Measurements from ENCODE around the gene NRL.

NRL gene

DNA sequence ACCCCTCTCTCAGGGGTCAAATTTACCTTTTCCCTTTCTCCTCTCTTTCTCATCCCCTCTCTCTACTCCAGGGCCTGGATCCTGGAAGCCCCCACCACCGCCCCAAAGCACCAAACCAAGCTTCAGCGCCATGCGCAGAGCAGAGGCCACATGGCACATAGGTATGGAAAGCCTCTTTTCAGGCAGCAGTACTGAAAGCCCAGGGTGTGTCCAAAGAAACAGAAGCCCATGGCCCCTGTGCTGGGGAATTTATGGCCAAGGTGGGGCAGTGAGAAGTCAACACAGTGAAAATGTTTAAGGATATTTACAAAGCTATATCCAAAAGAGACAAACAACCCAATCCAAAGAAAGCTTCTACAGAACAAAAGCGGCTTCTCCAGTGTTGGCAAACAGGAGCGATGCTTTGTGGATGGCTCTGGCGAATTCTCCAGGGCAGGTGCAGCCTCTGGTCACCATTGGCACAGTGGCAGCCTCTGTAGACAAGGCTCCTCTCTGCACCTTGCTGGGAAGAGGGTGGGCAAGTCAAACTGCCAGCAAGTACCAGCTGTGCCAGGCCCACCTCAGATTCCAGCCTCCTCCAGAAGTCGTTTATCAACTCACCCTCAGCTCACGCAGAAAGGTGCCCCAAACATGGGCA, 48.1 kb downstream of the NRL start:
- TF ChIP-seq, protein P1, sequence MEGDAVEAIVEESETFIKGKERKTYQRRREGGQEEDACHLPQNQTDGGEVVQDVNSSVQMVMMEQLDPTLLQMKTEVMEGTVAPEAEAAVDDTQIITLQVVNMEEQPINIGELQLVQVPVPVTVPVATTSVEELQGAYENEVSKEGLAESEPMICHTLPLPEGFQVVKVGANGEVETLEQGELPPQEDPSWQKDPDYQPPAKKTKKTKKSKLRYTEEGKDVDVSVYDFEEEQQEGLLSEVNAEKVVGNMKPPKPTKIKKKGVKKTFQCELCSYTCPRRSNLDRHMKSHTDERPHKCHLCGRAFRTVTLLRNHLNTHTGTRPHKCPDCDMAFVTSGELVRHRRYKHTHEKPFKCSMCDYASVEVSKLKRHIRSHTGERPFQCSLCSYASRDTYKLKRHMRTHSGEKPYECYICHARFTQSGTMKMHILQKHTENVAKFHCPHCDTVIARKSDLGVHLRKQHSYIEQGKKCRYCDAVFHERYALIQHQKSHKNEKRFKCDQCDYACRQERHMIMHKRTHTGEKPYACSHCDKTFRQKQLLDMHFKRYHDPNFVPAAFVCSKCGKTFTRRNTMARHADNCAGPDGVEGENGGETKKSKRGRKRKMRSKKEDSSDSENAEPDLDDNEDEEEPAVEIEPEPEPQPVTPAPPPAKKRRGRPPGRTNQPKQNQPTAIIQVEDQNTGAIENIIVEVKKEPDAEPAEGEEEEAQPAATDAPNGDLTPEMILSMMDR (IDR thresholded peaks at IDR 0.05), result no peak
- no peak overlapping the region for H3K27ac ChIP-seq

DNA sequence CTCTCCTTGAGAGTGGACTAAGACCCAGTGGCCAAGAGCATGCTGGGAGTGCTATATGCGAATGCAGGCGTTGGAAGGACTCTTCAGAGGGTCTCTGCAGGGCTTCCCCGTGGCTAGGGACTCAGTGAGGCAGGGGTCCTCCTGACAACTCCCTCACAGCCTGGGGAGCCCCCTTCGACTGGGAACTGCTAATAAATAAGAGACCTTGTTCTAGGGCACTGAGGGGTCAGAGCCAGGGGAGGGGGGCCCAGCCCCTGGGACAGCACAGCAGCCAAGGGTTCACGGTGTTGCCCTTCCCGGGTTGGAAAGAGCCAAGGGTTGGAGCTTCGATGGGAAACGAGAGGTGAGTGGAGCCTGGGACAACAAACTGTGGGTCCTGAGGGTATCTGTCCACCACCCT, 49.3 kb downstream of the NRL start:
- TF ChIP-seq, protein P1 (IDR thresholded peaks at IDR 0.05), result no peak
- TF ChIP-seq ZFX (IDR thresholded peaks at IDR 0.05; ENCODE audit: borderline replicate concordance), result no peak
- H3K27ac ChIP-seq, result no peak overlapping the region

GRCh38 chr14:24064856-24065255, 49.9 kb downstream of the NRL start:
- TF ChIP-seq ZFX (IDR thresholded peaks at IDR 0.05; ENCODE audit: borderline replicate concordance), result no peak
- TF ChIP-seq, protein P1 (IDR thresholded peaks at IDR 0.05), result no peak
- H3K27ac ChIP-seq, result no peak overlapping the region

DNA sequence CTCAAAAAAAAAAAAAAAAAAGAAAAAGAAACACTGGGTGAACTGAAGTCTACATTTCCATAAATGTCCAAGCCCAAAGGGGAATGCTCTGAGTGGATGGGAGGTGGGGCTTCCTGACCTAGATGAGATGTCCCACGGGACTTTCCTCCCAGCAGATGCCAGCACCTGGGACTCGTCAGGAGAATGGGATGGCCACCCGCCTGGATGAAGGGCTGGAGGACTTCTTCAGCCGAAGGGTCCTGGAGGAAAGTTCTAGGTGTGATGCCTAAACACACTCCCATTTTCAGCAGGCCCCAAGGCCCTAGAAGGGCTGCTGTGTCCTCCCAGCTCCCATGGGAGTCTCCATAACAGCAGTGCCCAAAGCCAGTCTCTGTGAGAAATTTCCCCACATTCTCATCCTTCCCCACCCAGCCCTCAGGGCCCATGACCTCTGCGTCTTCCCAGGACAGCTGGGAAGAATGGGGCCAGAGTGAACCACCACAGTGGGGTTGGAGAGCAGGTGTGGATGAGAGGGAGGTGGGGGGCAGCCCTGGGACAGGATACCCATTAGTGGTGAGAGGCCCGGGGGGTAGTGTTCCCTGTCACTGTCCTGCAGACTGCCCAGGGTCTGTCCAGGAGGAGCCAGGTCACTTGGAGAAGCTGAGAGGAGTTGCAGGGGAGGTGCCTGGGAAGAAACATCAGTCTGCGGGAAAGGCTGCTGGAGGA, 50.5 kb downstream of the NRL start:
- no peak overlapping the region for H3K27ac ChIP-seq
- no peak for TF ChIP-seq ZFX (IDR thresholded peaks at IDR 0.05; ENCODE audit: borderline replicate concordance)

DNA sequence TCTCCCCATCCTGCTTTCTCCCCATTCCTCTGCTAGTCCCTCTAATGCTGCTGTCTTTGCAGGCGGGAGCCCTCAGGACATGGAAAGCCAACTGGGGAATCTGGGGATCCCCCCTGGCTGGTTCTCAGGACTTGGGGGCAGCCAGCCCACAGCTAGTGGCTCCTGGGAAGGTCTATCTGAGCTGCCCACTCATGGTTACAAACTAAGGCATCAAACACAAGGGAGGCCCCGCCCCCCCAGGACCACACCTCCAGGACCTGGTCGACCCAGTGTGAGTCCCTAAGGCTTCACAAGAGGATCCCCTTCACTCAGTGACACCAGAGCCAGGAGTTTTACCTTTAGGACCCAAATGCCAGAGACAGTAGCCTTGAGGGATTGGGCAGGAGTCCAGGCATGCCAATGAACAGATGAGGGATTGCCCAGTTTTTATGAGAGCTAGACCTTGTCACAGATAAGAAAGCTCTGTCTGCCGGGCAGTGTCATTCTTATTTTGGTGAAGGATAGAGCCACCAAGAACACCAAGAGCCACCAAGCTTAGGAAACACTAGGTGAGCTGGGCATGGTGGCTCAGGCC, 51.4 kb downstream of the NRL start:
- no peak overlapping the region for H3K27ac ChIP-seq
- no peak for TF ChIP-seq ZFX (IDR thresholded peaks at IDR 0.05; ENCODE audit: borderline replicate concordance)
- TF ChIP-seq, protein P1 (IDR thresholded peaks at IDR 0.05), result no peak

DNA sequence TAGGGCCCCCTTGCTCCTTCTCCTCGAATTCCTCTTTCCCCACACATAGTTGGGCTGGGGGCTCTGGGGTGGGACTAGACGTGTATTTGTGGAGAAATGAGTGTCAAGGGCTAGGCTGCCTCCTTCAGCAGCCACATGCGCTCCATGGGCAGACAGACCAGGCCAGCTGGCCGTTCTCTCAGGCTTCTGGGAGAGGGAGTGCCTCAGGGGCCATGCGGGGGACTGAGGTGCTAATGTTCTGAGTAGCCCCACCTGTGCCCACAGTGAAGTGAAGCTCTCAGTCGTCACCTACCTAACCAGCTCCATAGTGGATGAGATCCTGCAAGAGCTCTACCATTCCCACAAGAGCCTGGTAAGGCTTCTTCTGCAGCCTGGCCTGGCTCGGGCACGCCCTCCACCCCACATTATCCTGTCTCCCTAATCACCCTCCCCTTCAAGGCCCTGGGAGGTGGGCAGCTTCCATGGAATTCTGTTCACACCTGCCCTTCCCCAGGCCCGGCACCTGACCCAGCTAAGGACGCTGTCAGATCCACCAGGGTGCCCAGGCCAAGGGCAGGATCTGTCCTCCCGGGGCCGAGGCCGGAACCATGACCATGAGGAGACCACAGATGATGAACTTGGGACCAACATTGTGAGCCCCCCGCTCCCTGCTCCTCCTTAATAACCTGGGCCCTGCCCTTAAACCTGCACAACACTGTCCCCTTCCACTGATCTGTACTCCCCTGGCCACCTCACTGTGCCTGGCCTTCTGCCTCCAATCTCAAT, 52.4 kb downstream of the NRL start:
- H3K27ac ChIP-seq, result no peak overlapping the region
- no peak for TF ChIP-seq ZFX (IDR thresholded peaks at IDR 0.05; ENCODE audit: borderline replicate concordance)
- TF ChIP-seq, protein P1 (IDR thresholded peaks at IDR 0.05), result no peak

DNA sequence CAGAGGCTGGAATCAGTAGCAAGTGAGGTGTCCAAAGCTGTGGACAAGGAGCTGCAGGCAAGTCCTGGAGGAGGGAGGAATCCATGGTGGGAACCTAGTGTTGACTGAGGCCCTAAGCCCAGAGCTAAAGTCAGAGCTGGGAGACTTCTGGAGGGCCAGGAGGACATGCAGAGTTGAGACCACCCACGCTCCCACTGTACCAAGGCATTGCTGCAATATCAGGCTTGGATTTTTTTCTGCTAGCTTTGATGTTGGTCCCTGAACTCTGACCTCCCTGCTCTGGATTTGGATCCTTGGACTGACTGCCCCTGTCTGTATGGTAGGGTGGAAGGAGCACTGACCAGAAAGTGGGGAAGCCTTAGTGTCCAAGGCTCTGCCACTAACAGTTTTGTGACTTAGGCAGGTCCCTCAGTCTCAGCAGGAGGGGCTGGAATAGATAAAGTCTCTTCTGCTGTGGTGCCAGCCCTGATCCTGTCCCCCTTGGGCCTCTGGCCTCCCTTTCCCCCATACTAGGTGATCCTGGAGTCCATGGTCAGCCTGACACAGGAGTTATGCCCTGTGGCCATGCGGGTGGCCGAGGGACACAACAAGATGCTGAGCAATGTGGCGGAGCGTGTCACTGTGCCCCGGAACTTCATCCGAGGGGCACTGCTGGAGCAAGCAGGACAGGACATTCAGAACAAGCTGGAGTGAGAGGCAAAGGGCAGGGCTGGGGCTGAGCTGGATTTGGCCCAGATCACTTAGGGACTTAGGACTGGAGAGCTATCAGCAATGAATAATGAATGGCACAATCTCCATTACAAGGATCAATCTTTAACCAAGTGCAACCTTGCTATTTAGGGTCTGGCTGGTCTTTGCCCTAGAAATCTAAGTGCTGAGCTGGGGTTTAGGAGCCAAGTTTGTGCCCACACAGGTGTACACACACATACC, 53.5 kb downstream of the NRL start:
- TF ChIP-seq ZFX (IDR thresholded peaks at IDR 0.05; ENCODE audit: borderline replicate concordance), result no peak
- TF ChIP-seq, protein P1 (IDR thresholded peaks at IDR 0.05), result no peak
- no peak overlapping the region for H3K27ac ChIP-seq

All from 22Rv1 (cell line).